AG09309 (cell line): ENCODE data around the gene ANG.

ENCODE experiments used
- DNase-seq: peaks from one replicate; pipeline ENCODE4 v3.0.0-alpha.2; 2010; ENCODE audit warnings: low read depth
- H3K4me3 ChIP-seq: 2 replicates; pipeline ENCODE4 v1.5.1; 2011; ENCODE audit warnings: mild to moderate bottlenecking, low read depth, low read length, moderate library complexity; ENCODE audit not compliant: control insufficient read depth
- TF ChIP-seq, protein P1 (sequence below): IDR thresholded peaks from 2 replicates; pipeline ENCODE4 v1.5.1; 2011; ENCODE audit warnings: mild to moderate bottlenecking, low read depth, low read length, inconsistent platforms; ENCODE audit not compliant: insufficient read depth, control insufficient read depth; ENCODE audit errors: missing control alignments

ANG gene

DNA sequence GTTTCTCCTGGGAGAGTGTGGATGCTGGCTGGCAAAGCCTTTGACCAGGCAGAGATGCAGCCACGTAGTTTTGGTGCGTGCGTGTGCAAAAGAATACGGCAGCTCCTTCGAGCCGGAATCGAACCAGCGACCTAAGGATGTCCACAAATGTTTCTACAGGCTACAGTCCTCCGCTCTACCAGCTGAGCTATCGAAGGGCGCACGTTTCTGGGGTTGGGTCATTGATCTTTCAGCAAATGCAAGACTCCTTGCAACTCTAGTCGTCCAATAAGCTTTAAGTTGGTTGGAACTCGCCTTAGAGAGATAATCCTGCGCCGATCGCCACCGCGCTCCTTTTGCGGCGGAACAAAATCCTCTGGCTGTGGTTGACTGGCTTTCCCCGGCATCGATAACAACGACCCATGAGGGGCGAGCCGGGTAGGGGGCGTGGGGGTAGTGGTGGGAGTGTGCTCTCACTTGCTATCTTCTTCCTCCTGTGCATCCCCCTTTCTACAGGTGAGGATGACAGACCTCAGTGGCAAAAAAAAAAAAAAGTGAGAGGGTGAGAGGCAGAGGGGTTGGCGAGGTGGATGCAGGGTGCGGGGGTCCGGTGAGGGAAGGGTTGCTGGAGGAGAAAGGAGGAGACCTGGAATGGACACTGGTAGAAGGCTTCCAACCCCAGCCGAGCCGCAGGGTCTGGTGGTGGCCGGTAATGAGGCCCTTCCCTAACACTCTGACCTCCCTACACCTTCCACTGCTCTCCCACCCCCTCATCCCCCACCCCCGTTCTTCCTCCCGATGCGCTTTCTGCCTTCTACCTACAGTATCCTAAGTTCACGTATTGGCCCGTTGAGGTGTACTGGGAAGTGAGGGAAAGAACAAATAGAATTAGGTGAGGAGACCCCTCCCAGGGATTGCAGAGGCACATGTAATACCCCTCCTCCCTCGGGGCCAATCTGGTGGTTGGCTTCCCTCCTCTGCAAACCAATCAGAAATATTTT lies 35.3 kb upstream of the ANG start:
- no peak for DNase-seq
- TF ChIP-seq, protein P1, sequence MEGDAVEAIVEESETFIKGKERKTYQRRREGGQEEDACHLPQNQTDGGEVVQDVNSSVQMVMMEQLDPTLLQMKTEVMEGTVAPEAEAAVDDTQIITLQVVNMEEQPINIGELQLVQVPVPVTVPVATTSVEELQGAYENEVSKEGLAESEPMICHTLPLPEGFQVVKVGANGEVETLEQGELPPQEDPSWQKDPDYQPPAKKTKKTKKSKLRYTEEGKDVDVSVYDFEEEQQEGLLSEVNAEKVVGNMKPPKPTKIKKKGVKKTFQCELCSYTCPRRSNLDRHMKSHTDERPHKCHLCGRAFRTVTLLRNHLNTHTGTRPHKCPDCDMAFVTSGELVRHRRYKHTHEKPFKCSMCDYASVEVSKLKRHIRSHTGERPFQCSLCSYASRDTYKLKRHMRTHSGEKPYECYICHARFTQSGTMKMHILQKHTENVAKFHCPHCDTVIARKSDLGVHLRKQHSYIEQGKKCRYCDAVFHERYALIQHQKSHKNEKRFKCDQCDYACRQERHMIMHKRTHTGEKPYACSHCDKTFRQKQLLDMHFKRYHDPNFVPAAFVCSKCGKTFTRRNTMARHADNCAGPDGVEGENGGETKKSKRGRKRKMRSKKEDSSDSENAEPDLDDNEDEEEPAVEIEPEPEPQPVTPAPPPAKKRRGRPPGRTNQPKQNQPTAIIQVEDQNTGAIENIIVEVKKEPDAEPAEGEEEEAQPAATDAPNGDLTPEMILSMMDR: no peak
- H3K4me3 ChIP-seq: peak overlapping the region; percentile 12

DNA sequence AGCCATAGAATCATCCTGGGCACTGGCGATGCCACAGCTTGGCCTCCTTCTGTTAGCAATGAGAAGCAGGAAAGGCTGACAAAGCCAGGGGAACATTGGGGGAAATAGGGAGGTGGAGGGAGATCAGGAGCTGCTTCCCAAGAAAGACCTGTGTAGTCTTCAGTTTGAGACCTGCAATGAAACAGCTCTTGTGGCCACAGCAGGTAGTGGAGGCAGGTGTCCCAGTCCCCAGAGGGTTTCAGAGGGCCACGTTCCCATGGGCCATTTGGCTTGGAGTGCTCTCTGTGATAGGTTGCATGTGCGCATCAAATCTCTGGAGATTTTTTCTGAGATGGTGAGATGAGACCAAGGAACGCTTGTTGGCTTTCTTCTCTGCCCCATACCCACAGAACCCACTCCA lies 32.7 kb upstream of the ANG start:
- TF ChIP-seq, protein P1: no peak
- H3K4me3 ChIP-seq: no peak overlapping the region
- DNase-seq: no peak

DNA sequence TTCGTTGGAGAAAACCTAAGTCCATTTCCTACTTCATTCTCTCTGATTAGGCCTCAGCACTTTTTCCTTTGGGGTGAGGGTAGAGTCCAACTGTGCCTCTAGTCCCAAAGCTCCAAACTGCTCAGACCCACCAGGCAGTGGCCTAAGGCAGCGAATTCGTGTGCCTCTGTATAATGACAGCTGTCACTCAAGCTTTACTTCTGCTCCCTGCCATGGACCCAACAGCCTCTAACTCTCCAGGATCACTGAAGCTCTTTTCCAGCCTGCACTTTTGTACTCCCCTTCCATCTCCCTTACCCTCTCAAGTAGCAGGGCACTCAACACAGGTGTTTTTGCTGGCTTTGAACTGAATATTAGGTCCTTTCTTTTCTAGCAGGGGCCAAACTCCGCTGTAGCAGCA lies 32.3 kb upstream of the ANG start:
- H3K4me3 ChIP-seq: no peak overlapping the region
- DNase-seq: no peak

DNA sequence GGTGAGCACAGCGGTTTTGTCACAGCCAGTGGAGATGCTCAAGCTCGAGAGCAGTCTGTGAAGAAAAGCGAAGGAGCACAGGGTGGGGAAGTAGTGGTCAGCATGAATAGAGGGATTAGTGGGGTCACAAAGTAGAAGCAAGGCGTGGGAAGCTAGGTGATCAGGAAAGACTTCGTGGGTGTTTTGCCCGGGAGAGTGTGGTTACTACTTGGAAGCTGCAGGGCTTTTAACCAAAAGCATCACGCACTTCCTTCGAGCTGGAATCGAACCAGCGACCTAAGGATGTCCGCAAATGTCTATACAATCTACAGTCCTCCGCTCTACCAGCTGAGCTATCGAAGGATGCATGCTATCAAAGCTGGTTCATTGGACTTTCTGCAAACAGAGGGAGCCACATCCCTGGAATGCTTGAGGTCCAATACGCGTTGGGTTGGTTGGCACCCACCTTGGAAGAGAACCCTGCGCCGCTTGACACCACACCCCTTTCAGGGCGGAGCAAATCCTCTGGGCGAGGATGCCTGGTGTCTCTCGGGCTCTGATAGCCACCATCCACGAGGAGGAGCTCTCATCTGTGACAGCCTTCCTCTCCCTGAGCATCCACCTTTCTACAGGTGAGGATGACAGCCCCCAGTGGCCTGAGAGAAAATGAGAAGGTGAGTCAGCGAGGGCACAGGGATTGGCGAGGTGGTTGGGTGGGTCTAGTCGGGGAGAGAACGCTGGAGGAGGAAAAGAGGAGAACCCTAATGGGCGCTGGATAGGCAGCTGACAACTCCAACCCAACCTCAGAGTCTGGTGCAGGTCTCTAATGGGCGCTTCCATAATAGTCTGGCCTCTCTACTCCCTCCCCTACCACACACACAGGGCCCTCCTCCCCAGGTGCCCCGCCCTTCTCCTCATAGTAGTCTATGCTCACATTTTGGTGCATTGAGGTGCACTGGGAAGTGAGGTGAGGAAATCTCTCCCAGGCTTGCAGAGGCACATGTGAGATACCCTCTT lies 31.1 kb upstream of the ANG start:
- no peak for DNase-seq
- TF ChIP-seq, protein P1: no peak
- no peak overlapping the region for H3K4me3 ChIP-seq

More for the DNA sequence above, 32.3 kb upstream of the ANG start:
- TF ChIP-seq, protein P1: no peak

DNA sequence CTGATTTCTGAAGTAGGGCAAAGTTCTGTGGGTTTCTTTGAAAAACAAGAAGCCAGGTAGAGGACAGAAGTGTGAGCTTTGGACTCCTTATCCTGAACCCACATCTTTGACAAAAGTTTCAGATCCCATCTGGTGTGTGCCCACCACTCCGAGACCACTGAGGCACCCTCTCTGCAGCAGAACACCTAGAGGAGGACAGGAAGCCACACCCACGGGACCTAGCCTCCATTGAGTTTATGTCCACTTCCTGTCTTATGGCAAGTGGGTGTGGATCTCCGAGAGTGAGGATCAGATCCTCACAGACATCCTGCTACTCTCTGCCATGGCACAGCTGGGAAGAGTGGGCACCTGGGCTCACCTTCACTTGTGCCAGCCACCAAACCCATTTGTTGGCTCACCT lies 30.3 kb upstream of the ANG start:
- no peak for DNase-seq
- no peak overlapping the region for H3K4me3 ChIP-seq
- TF ChIP-seq, protein P1: no peak

DNA sequence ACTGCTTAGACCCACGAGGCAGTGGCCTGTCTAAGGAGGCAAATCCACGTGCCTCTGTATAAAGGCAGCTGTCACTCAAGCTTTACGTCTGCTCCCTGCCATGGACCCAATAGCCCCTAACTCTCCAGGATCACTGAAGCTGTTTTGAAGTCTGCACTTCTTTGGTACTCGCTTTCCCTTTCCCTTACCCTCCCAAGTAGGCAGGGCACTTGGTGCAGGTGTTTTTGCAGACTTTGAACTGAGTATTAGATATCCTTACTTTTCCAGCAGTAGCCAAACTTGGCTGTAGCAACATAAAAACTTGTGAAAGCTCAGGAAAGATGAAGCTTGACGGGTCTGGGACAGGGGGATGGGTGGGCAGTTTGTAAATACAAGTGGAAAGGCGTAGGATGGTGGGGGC lies 29.2 kb upstream of the ANG start:
- TF ChIP-seq, protein P1: no peak
- no peak for DNase-seq
- no peak overlapping the region for H3K4me3 ChIP-seq
